Loucy (cell line): ENCODE results near the gene AKNA.

Experiments
- H2AFZ ChIP-seq: fragments of 200-600 bp; sonication (generic); 2 replicates; pipeline ENCODE4 v1.6.0; 2016; ENCODE audit warnings: antibody characterized with exemption, mild to moderate bottlenecking, low read length, moderate library complexity
- H3F3A ChIP-seq: fragments of 200-600 bp; 2 replicates; pipeline ENCODE4 v1.6.0; 2016; ENCODE audit warnings: antibody characterized with exemption, low read depth, mild to moderate bottlenecking
- H3K27me3 ChIP-seq: fragments of 200-600 bp; sonication (generic); 2 replicates; pipeline ENCODE4 v1.6.1; 2014; ENCODE audit warnings: low read length, mild to moderate bottlenecking; ENCODE audit not compliant: insufficient read depth, poor library complexity, severe bottlenecking
- H3K36me3 ChIP-seq: fragments of 200-600 bp; sonication (generic); 2 replicates; pipeline ENCODE4 v1.6.1; 2016; ENCODE audit warnings: low read length; ENCODE audit not compliant: insufficient read depth
- H3K4me1 ChIP-seq: fragments of 200-600 bp; sonication (generic); 2 replicates; pipeline ENCODE4 v1.5.1; 2014; ENCODE audit warnings: low read length, mild to moderate bottlenecking; ENCODE audit not compliant: insufficient read depth, poor library complexity, severe bottlenecking
- H3K4me2 ChIP-seq: fragments of 200-600 bp; sonication (generic); 2 replicates; pipeline ENCODE4 v1.6.0; 2014; ENCODE audit warnings: antibody characterized with exemption, low read length, low read depth, mild to moderate bottlenecking; ENCODE audit not compliant: poor library complexity, severe bottlenecking
- H3K4me3 ChIP-seq: fragments of 200-600 bp; sonication (generic); 2 replicates; pipeline ENCODE4 v1.5.1; 2014; ENCODE audit warnings: low read length, mild to moderate bottlenecking, mixed read lengths; ENCODE audit not compliant: poor library complexity, severe bottlenecking
- H3K79me2 ChIP-seq: fragments of 200-600 bp; sonication (generic); 2 replicates; pipeline ENCODE4 v1.6.1; 2014; ENCODE audit warnings: low read length; ENCODE audit not compliant: insufficient read depth
- H3K9ac ChIP-seq: fragments of 200-600 bp; sonication (generic); 2 replicates; pipeline ENCODE4 v1.6.0; 2014; ENCODE audit warnings: mild to moderate bottlenecking, low read depth, low read length, moderate library complexity; ENCODE audit not compliant: poor library complexity, severe bottlenecking
- H3K9me2 ChIP-seq: fragments of 200-600 bp; sonication (generic); replicated peaks from 2 replicates; pipeline ENCODE4 v1.6.1; 2016; ENCODE audit warnings: low read depth, low read length, mixed read lengths
- H3K9me3 ChIP-seq: fragments of 200-600 bp; sonication (generic); 2 replicates; pipeline ENCODE4 v1.6.1; 2014; ENCODE audit warnings: mild to moderate bottlenecking, antibody characterized with exemption, low read length, low read depth; ENCODE audit not compliant: insufficient read depth
- H4K20me1 ChIP-seq: fragments of 200-600 bp; sonication (generic); 2 replicates; pipeline ENCODE4 v1.6.0; 2014; ENCODE audit warnings: antibody characterized with exemption, low read length, mild to moderate bottlenecking; ENCODE audit not compliant: insufficient read depth, poor library complexity, severe bottlenecking
- CTCF ChIP-seq: fragments of 200-600 bp; sonication (generic); conservative IDR thresholded peaks from 2 replicates; pipeline ENCODE4 v1.5.1; 2014; ENCODE audit warnings: mild to moderate bottlenecking, antibody characterized with exemption, low read length
- EZH2phosphoT487 ChIP-seq: fragments of 200-600 bp; IDR thresholded peaks from 2 replicates; pipeline ENCODE4 v1.6.1; 2018; ENCODE audit warnings: antibody characterized with exemption, mild to moderate bottlenecking, moderate library complexity, borderline replicate concordance

The AKNA gene

GRCh38 chr9:114307899-114308267 is 79.9 kb downstream of the AKNA start:
- H3K27me3 ChIP-seq, result no peaks in the 10 kb centered on the region
- H3K9me2 ChIP-seq, result no peaks in the 10 kb centered on the region
- H3K9me3 ChIP-seq, result no peaks in the 10 kb centered on the region
- H3K9ac ChIP-seq, result no peak overlapping the region
- no peak overlapping the region for H2AFZ ChIP-seq
- H3K4me1 ChIP-seq, result no peaks in the 10 kb centered on the region
- no peaks in the 10 kb centered on the region for H3K36me3 ChIP-seq
- H3F3A ChIP-seq, result no peaks in the 10 kb centered on the region
- no peak overlapping the region for H3K4me3 ChIP-seq
- H3K79me2 ChIP-seq, result no peaks in the 10 kb centered on the region
- no peak for TF ChIP-seq CTCF
- TF ChIP-seq EZH2phosphoT487, result no peak
- no peaks in the 10 kb centered on the region for H4K20me1 ChIP-seq
- no peak overlapping the region for H3K4me2 ChIP-seq

- Histone ChIP-seq H2AFZ (no peak overlapping the region), H3K27me3 (no peaks in the 10 kb centered on the region), H4K20me1 (no peaks in the 10 kb centered on the region), H3K9ac (no peak overlapping the region), H3K4me2 (no peak overlapping the region), H3K4me1 (no peaks in the 10 kb centered on the region), H3K36me3 (no peaks in the 10 kb centered on the region), H3K9me3 (no peaks in the 10 kb centered on the region), H3K79me2 (no peaks in the 10 kb centered on the region), H3K4me3 (no peak overlapping the region), H3K9me2 (no peaks in the 10 kb centered on the region), H3F3A (no peaks in the 10 kb centered on the region)
- no peak for TF ChIP-seq EZH2phosphoT487
- TF ChIP-seq CTCF, result no peak
These were observed 83.2 kb downstream of the AKNA start for GRCh38 chr9:114304416-114305188.

DNA sequence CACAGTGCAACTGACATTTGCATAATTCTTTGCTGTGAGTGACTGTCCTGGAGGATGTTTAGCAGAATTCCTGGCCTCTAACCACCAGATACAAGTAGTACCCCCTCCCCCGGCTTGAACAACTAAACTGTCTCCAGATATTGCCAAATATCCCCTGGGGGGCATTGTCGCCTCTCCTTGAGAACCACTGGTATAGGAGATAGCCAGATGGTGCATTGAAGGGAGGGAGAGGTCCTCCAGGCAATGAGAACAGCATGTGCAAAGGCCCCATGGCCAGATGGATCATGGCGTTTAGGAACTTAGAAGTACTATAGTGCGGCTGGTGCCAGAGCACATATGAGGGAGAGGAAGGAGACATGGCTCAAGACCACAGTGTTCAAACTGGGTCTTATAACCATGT is 83.8 kb downstream of the AKNA start:
- Histone ChIP-seq H3K36me3 (no peaks in the 10 kb centered on the region), H4K20me1 (no peaks in the 10 kb centered on the region), H3K27me3 (no peaks in the 10 kb centered on the region), H3K4me3 (no peak overlapping the region), H3K9me2 (no peaks in the 10 kb centered on the region), H3K4me2 (no peak overlapping the region), H3K79me2 (no peaks in the 10 kb centered on the region), H3K4me1 (no peaks in the 10 kb centered on the region), H2AFZ (no peak overlapping the region), H3F3A (no peaks in the 10 kb centered on the region), H3K9ac (no peak overlapping the region), H3K9me3 (no peaks in the 10 kb centered on the region)
- TF ChIP-seq CTCF (no peak), EZH2phosphoT487 (no peak)
